Endothelial cell of umbilical vein (primary cell): ENCODE data around the gene EFCAB3.
"Not testable (repeated sequence)": the region's sequence is repeated elsewhere in the genome, so short reads cannot be mapped to it uniquely, and the experiment has no call there.

Source experiments
- EZH2 ChIP-seq: IDR thresholded peaks from 2 replicates; pipeline ENCODE4 v1.6.1; 2012; ENCODE audit warnings: borderline replicate concordance, low read depth, mild to moderate bottlenecking, moderate library complexity, low read length, inconsistent platforms; ENCODE audit not compliant: severe bottlenecking
- JUN ChIP-seq: IDR thresholded peaks from 2 replicates; pipeline ENCODE4 v1.6.1; 2011; ENCODE audit warnings: borderline replicate concordance, low read depth; ENCODE audit not compliant: insufficient read length, insufficient read depth
- MYC ChIP-seq: IDR thresholded peaks from one replicate; pipeline ENCODE4 v1.6.1; 2011; ENCODE audit warnings: mild to moderate bottlenecking, low read depth, low read length
- POLR2A ChIP-seq: IDR thresholded peaks from 2 replicates; pipeline ENCODE4 v1.6.1; 2012; ENCODE audit warnings: low read depth, mild to moderate bottlenecking, control low read depth, low read length
- POLR2AphosphoS5 ChIP-seq: IDR thresholded peaks from 2 replicates; pipeline ENCODE4 v1.6.1; 2012; ENCODE audit warnings: low read depth, mild to moderate bottlenecking, control low read depth, low read length, moderate library complexity; ENCODE audit not compliant: insufficient read depth
- TF ChIP-seq, protein P1 (sequence below), 2 donors: IDR thresholded peaks; 1 replicate in 1 of 2; 2 replicates in 1 of 2; pipeline ENCODE4 v1.5.1; 2011; ENCODE audit warnings: low read length in 2 of 2, mild to moderate bottlenecking in 2 of 2, moderate library complexity in 2 of 2, control low read depth in 1 of 2, inconsistent platforms in 1 of 2, low read depth in 1 of 2; ENCODE audit not compliant: insufficient read depth in 1 of 2; ENCODE audit errors: extremely low read depth in 1 of 2
- TF ChIP-seq, protein P2 (sequence below): IDR thresholded peaks from 2 replicates; pipeline ENCODE4 v1.6.1; 2011; ENCODE audit not compliant: insufficient read depth, insufficient read length

DNA sequence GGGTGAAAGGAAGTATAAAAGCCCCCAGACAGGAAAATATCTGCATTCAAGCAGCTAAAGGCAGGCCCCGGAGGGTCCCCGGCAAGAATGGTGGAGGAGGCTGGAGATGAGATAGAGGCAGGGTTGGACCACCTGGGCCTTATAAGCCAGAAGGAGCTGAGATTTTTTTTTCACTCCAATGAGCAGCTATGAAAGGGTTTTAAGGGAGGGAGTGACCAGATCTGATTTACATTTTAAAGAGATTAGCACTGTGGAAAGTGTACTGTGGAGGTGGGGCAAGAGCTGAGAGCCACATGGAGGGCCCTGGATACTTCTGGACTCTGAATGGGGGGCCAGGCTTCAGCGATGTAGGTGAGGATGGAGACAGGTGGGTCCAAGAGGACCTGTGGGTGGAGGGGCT lies 84.1 kb downstream of the EFCAB3 start:
- TF ChIP-seq POLR2A, EZH2, MYC, JUN, POLR2AphosphoS5: not testable (repeated sequence)
- TF ChIP-seq, protein P1, sequence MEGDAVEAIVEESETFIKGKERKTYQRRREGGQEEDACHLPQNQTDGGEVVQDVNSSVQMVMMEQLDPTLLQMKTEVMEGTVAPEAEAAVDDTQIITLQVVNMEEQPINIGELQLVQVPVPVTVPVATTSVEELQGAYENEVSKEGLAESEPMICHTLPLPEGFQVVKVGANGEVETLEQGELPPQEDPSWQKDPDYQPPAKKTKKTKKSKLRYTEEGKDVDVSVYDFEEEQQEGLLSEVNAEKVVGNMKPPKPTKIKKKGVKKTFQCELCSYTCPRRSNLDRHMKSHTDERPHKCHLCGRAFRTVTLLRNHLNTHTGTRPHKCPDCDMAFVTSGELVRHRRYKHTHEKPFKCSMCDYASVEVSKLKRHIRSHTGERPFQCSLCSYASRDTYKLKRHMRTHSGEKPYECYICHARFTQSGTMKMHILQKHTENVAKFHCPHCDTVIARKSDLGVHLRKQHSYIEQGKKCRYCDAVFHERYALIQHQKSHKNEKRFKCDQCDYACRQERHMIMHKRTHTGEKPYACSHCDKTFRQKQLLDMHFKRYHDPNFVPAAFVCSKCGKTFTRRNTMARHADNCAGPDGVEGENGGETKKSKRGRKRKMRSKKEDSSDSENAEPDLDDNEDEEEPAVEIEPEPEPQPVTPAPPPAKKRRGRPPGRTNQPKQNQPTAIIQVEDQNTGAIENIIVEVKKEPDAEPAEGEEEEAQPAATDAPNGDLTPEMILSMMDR (IDR thresholded peaks at IDR 0.05; ENCODE audit: extremely low read depth in 1 of 2, insufficient read depth in 1 of 2, low read depth in 1 of 2, low read length in 2 of 2) = not testable (repeated sequence)
- TF ChIP-seq, protein P2, sequence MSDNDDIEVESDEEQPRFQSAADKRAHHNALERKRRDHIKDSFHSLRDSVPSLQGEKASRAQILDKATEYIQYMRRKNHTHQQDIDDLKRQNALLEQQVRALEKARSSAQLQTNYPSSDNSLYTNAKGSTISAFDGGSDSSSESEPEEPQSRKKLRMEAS = not testable (repeated sequence)
